GM18909 (cell line): ENCODE data around the gene ADD2.

Source experiments
- ATAC-seq: cut with Tn5 transposase; IDR thresholded peaks from one replicate; pipeline ENCODE4 v1.9.1; 2021; ENCODE audit warnings: mild to moderate bottlenecking; ENCODE audit not compliant: unreplicated experiment, poor library complexity

Gene ADD2

DNA sequence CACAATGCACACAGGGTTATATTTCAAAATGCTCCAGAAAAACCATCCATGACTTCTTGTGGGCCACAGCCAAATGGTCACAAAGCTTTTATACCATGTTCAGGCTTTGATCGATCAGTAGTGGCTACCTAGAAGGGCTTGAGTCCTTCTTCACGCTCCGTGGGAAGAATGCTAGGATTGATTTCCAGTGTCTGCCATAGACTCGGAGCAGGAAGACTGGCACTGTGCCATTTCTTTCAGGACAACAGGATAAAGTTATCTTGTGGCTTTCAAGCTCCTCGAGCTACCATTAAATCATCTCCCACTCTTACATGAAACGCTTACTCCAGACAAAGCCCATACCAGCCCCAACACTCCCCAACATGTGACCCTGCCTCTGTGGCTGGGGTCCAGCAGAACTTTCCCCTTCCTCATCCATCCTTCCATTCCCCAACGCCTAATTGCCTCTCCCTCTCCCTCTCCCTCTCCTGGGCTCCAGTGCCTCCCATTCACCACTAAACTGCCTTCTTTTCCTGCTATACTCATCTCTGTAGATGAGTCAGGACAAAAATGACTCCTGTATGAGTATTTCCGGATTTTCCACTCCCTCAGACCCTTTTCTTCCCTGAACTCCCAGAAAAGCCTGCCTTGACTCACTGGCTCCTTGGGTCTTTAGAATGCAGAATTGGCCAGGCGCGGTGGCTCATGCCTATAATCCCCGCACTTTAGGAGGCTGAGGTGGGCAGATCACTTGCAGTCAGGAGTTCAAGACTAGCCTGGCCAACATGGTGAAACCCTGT, 40.9 kb downstream of the ADD2 start:
- no peak for ATAC-seq

DNA sequence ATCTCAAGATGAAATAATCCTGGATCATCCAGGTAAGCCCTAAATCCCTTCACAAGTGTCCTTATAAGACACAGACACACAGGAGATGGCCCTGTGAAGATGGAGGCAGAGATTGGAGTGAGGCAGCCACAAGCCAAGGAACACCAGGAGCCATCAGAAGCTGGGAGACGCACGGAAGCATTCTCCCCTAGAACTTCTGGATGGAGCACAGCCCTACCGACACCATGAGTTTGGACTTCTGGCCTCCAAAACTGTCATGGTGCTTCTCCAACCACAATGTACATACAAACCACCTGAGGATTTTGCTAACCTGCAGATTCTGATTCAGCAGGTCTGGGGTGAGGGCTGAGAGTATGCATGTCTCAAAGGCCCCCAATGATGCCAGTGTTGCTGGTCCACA, 42.5 kb downstream of the ADD2 start:
- ATAC-seq, result no peak

DNA sequence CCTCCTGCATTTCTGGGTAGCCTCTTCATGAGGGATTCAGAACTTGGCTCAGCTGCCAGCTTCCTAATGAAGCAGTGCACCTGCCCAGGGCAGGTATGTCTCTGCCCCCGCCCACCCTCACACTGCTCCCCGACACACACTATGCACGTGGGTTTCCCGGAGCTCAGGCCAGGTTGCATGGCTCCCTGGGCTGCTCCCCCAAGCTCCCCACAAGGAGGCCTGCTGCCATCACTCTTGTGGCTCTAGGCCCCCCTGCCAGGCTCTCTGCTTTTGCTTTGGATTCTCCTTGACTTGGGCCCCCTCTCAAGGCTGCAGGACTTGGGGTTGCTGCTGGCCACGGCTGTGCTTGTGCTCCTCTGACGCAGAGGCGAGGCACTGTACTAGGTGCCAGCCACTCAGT, 43.6 kb downstream of the ADD2 start:
- no peak for ATAC-seq

DNA sequence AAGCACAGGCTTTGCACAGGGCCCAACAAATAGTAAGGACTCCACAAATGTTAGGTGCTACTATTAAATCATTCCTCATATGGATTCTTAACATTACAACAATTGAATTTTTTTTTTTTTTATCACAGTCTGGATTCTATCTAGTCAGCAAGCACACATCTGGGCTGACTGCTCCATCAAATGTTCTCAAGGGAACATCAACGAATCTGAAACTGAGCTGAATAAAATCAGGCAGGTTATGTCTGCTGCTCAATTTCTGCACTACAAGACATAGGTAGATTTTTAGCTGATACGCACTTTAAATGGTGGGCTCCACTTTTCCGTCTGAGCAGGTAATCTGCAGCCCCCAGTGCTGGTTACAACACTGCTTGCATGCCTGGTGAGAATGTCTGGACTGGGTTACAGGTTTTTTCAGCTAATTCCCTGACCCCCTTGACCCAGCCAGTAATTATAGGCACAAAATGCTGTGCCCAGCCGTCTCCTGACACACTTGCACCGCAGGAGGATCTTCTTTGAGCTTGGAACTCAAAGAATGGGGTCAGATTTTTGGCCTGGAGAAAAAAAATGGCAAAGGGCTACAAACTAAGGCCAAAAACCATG, 44.6 kb downstream of the ADD2 start:
- no peak for ATAC-seq

DNA sequence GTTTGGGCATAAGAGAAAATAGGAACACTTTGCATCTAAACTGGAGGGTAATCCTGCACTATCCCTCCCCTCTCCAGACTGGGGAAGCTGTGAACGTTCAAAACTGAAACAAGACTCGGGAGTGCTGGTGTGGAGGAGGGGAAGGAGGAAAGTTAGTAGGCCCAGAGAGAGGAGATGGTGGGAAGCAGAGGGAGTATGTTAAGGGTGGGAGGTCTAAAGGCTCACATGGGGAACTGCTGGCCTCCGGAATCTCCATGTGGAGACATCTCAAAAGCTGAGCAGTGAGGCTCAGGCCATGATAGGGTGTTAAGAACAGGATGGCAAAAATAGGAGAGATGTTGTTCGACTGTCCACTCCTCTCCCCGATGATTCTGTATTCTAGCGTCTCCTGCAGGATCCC, 47.9 kb downstream of the ADD2 start:
- ATAC-seq, result no peak

DNA sequence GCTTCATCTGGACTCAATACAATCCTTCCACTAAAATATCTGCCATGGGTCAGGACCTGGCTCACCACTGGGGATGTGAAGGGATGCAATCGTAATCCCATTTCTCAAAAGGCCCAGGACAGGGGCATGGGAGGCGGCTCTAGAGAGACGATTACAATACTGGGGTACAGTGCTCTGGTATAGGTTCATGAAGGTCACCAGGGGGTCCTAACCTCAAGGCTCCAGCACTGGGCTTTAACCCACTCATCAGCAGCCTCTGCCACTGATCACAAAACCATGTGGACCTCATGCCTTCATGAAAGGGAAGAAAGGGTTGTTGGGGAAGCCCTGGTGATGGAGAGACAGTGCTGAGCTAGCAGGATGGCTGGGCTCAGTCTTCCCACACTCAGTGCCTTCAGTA, 48.8 kb downstream of the ADD2 start:
- no peak for ATAC-seq

DNA sequence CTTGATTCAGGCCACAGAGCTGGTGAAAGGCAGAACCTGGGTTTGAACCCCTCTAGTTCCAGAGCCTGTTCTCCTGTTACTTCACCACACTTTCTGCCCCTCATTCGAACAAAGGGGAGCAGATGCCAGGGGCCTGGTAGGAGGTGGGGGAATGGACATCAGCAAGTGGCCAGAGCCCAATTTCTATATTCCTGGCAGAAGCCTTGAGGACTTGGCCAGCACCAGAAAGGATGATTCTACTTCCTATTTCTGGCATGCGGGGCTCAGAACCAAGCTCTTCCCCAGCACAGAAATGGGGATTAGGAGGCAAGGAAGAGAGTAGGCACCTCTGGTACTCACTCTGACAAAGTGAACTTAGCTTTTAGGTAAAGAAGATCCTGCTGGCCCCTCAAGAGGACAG, 49.3 kb downstream of the ADD2 start:
- no peak for ATAC-seq

DNA sequence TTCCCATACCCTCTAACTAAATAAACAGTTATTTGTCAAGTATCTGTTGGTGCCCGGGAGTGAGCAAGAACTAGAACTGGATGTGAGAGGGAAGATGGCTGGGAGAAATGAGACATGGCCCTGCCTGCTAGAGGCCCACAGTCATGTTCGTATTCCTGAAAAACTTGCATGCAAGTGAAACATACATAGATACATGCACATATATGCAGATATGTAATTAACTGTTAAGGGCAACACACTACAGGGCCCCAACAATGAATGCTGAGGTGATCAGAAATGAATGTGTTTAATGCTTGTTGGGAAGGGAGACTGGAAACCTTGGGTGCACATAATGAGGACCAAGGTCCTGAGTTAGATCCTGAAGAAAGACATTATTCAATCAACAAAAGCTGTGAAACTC, 49.8 kb downstream of the ADD2 start:
- ATAC-seq, result no peak

DNA sequence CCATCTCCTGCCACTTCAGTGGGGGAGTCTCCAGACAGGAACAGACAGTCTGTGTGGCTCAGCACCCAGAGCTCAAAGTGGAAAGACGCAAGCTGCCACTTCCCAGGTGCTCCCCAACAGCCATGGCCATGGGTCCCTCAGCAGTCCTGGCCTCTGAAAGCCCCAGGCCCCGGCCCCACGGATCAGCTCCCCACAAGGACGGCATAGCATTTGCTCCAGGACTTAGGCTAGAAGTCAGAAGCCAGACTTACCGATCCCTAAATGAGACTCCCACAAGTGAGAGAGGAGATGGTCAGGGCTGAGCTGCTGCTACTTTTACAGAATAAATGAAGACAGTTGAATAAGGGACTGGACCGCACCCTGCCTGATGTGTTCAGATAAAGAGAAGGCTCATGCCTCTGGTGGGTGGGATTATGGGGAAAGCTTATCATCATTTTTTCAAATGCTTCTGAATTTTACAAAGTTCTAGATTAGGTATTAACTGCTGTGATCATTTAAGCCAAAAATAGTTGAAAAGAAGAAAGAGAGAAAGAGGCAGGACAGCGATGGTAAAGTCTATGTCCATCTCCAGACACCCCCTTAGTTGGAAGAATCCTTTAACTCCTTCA, 50.5 kb downstream of the ADD2 start:
- no peak for ATAC-seq

DNA sequence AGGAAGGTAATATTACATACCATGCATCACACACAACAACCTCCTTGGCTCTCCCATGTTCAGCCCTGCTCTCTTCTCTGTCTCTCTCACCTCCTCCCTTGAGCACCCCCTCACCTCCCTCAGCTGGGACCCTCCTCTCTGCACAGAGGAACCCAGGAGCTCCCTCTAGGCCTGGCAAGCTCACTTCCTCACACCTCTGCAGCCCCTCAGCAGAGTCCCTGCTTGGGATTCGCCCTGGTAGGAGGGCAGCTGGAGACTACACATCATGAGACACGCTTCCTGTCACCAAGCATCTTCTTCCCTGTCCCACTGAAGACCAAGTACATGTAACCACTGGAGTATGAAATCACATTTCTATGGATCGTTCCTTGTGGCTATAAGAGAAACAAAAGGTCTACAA, 51.0 kb downstream of the ADD2 start:
- no peak for ATAC-seq

DNA sequence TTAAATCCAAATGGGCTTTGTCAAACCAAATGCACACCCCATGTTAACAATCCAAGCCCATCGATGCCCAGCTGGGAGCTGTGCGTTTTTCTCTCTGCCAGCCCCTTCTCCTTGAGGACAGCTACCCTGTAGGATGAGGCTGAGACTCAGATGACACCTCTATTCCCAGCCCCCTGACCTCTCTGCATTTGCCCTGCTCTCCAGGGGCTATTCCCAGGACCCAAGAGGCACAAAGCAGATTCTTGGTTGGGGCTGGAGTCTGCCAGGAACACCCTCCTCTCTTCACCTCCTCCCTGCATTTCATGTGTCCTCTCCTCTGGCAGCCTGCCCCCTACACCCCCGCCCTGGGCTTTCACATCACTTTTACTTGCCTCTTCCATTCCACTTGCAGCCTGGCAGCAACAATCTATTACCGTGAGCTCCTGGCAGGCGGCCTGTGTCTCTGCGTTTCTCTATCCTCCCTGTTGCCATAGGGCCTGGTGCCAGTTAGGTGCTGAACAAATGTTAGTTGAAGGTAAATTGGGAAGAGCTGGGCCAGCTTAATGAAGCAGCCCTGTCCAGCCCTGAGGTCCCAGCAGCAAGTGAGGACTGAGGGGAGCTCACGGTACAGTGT, 51.8 kb downstream of the ADD2 start:
- ATAC-seq, result no peak

DNA sequence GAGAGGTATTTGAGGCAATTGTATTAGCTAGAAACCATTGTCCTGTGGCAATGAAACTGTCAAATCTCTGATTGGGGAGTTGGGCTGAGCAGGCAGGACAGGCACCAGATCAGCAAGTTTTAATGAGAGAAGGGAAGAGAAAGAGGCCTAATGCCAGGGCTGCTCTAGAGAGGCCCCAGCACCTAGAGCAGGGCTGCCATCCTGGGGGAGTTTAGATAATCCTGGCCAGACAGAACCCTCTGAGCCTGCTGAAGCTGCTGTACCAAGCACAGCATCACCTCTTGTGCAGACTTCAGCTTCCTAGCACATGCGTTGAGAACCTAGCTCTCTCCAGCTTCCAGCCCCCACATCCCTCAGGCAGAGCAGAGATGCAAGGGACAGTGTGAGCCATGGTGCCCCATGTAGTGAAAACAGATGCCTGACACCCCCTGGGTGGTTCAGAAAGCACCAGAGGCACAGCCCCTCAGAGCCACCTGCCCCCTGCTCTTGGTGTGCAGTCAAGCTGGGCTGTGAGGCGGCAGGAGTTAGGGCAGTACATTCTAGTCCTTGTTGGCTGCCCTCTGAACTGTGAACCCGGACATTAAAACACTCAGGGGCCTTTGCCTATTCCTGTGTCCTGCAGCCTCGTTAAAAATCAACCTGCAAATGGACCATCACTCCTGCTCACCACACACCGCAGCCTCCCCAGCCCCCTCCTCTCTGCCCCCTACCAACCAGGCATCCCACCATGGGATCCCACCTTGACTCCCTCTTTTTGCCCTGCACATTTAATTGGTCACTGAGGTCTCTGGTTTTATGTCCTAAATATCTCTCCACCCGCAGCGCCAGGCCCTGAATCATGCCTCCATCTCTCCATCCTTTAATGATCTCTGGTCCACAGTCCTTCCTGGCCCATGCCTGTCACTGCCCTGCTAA, 52.7 kb downstream of the ADD2 start:
- no peak for ATAC-seq

DNA sequence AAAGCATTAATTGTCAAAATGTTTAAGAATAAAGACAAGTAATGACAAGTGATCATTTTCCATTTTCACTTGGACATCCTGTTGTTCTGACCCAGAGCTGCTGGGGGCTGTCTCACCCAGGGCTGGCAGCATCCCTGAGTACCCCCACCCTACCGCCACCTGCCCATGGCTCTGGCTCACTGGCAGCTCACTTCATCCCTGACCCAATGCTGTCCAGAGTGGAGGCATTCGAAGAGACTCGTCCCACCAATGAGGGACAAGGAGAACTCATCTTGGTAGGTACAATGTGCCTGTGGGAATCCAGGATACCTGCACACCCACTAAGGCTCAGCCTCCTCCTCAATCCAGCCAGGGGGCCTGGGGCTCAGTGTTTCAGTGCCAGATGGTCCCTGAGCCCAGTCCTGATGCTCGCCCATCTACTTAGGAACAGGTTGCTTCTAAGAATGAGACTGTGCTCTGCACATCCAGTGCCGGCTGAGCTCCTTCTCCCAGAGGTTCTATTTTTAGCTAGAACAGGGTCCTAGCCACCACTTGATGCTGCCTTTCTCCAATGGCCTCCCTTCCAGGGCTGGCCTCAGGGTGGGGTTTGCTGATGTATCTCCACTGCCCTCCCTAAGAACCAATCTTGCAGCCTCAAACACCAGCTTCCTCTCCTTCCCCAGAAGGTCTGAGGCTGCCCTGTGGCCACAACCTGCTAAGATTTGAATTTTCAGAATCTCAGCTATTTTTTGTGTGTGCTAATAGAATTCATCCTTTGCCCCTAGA, 53.7 kb downstream of the ADD2 start:
- ATAC-seq, result no peak

DNA sequence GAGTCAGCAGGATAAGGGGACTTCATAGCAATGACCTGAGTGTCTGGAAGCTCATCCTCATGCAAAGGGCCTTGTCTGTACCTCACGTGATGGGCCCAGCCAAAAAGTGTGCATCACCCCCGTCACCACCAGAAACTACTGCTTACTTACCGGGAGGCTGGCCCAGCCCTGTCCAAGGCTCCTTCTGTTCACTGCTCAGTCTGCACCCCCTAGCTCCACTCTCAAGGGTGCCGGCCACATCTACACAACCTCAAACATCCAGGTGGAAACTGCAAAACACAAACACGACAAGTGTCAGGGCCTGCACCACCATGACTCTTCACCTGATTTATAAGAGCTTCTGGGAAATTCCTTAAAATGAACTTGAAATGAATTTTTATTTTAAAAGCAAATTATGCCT, 55.1 kb downstream of the ADD2 start:
- ATAC-seq, result no peak

DNA sequence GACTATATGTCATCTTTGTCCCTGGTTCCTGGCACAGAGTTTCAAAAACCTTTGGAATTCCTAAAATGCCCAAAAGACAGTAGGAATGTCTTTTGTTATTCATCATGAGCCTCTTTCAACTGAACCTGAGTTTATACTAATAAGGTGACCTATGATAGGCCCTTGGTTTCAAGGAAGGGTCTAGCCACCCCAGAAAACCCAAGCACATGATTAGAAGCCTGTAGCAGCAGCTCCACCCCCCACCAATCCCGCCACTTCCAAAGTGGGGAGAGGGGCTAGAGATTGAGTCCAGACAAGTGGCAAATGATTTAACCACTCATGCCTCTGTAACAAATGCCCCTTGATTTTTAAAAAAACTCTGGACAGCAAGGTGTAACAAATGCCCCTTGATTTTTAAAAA, 56.8 kb downstream of the ADD2 start:
- no peak for ATAC-seq

DNA sequence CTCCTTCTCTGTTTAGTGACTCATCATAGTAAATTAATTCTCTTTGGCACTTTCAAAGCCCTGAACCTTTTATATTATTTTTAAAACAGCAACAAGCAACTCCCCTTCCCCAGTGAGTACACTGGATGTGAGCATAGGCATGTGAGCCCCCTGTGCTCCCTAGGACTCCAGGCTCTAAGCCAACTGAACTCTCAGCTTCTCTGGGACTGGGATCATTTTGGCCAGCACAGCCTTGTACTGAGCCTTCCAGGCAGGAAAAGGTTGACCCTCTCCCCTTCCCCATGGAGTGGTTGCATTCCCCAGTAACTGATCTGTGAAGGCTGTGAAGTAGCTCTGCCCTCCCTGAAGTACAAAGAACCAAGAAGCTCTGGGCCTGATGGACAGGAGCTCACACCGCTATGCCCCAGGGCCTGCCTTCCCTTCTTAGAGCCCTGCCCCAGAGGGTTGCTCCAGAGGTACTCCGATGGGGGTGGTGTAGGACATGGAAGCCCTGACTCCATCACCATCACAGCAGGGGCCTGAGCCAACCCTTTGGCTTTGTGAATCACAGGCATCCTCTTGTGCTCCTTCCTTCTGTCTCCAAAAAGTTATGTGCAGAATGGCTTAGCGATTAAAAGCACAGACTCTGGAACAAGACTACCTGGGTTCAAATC, 57.8 kb downstream of the ADD2 start:
- no peak for ATAC-seq

DNA sequence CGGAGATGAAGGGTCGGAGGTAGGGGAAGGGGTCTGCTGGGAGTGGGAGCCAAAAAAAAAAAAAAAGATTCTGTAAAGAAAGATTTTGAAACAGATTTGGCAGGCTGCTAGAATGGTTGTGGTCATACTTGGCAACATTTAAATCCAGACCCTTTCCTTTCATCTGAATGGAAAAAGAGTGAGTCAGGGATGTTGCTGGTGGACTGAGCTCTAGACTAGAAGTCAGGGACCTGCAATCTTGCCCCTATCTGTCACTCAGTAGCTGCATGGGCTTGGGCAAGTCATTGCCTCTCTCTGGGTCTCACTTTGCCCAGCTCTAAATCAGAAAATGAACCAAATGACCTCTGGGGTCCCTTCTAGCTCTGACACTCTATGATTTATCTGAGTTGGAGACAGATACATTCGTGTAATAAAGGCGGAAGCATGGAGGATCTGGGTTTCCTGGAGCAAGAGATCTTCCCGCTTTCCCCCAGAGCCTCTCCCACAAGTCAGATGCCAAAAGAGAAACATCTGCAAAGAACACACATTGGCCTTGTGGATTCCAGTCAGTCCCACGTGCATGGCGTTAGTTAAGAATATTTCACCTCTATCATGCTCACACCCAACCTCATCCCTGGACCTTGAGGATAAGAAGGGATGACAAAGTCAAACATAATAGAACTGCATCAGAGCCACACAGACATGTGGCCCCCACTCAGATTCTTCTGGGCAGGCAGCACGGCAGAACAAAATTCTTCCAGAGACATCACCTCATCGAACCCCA, 58.5 kb downstream of the ADD2 start:
- ATAC-seq, result no peak

DNA sequence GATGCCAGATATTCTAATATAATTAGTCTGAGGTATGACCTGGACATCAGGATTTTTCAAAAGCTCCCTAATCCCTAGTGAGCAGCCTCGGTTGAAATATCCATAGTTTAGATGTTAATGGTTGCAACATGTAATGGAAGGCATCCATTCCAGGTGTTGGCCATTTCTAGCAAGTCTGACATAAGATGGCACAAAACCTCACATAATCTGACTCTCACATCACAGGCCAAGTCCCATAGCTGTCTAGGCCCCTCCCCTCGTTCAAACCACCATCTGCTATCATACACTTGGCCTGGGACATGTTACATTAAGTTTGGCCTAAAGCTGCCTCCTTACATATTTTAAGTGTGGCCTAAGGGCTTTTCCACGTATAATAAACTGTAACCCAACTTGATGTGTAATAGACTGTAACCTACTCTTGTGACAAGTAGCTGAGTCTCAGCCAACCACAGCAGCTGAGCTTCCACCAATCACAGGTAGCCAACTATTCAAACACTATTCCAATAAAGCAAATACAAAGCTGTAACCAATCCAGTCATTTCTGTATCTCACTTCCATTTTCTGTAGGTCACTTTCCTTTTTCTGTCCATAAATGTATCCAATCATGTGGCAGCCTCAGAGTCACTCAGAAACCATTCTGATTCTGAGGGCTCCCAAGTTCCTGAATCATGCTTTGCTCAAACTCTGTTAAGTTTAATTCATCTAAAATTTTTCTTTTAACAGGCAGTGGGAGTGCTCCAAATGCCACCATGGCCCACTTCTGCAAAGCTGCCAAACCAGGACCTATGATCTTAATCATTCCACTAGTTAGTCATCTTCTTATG, 59.4 kb downstream of the ADD2 start:
- ATAC-seq, result no peak
